Mesodermal cell (in vitro differentiated cells): ENCODE data around the gene CST7.
"Not testable (repeated sequence)": the region's sequence is repeated elsewhere in the genome, so short reads cannot be mapped to it uniquely, and the experiment has no call there.

Experiments used
- H3K27ac ChIP-seq: 2 replicates; pipeline ENCODE4 v1.7.0; 2013; ENCODE audit warnings: mild to moderate bottlenecking, low read depth, low read length, moderate library complexity; ENCODE audit not compliant: severe bottlenecking
- H3K36me3 ChIP-seq: 2 replicates; pipeline ENCODE4 v1.7.1; 2013; ENCODE audit warnings: mild to moderate bottlenecking, low read length, moderate library complexity; ENCODE audit not compliant: control insufficient read depth, insufficient read depth
- H3K4me1 ChIP-seq: one replicate; pipeline ENCODE4 v1.7.1; 2013; ENCODE audit warnings: mild to moderate bottlenecking, low read length; ENCODE audit not compliant: insufficient read depth, control insufficient read depth, poor library complexity, severe bottlenecking
- H3K4me3 ChIP-seq: 2 replicates; pipeline ENCODE4 v1.7.0; 2013; ENCODE audit warnings: low read length, control low read depth, mild to moderate bottlenecking; ENCODE audit not compliant: insufficient read depth, poor library complexity, severe bottlenecking; ENCODE audit errors: extremely low read depth
- H3K9me3 ChIP-seq: 2 replicates; pipeline ENCODE4 v1.7.1; 2013; ENCODE audit warnings: mild to moderate bottlenecking, low read length, moderate library complexity; ENCODE audit not compliant: control insufficient read depth
- WGBS, 2 experiments: methylation state at CpG; one replicate each; pipeline ENCODE4 v1.1.5; 2013; ENCODE audit warnings: missing lambda C conversion rate in 2 of 2; ENCODE audit not compliant: insufficient coverage in 2 of 2; 5-methylcytosine and 5-hydroxymethylcytosine counted together

Gene CST7

DNA sequence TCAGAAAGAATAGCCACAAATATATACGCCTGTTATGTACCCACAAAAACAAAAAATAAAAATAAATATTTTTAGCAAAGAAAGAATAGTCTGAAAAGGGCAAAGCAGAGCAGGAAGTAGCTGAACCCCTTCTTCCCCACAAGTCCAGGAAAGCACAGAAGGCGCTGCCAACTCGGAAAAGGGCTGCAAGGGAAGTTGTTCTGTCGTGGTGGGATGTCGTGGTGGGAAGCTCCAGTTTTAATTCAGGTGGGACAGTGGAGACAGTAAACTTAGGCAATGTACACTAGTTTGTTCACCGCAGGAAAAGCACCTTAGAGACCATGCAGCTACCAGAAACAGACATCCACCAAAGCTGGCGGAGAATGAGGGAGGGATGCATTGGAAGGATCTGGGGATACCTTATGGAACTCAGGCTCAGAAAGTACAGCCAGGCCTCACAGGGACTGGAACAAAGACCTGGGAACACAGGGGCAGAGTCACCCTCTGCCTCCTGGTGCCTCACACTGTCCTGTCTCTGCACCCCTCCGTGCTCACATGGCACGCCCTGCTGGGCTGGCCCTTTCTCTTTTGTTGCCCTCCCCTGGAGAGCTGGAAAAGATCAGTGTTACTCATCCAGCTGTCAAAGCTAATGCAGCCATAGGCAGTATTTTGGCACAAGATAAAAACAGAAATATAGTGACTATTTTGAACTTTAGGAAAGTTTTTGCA lies 46.8 kb downstream of the CST7 start:
- WGBS, 2 experiments, result 23 to 83% methylated on average over 2 to 7 of the region's 9 CpGs
- Histone ChIP-seq H3K36me3 (no peaks in the 10 kb centered on the region), H3K4me1 (peaks cover 7% of the 10 kb centered on the region)

DNA sequence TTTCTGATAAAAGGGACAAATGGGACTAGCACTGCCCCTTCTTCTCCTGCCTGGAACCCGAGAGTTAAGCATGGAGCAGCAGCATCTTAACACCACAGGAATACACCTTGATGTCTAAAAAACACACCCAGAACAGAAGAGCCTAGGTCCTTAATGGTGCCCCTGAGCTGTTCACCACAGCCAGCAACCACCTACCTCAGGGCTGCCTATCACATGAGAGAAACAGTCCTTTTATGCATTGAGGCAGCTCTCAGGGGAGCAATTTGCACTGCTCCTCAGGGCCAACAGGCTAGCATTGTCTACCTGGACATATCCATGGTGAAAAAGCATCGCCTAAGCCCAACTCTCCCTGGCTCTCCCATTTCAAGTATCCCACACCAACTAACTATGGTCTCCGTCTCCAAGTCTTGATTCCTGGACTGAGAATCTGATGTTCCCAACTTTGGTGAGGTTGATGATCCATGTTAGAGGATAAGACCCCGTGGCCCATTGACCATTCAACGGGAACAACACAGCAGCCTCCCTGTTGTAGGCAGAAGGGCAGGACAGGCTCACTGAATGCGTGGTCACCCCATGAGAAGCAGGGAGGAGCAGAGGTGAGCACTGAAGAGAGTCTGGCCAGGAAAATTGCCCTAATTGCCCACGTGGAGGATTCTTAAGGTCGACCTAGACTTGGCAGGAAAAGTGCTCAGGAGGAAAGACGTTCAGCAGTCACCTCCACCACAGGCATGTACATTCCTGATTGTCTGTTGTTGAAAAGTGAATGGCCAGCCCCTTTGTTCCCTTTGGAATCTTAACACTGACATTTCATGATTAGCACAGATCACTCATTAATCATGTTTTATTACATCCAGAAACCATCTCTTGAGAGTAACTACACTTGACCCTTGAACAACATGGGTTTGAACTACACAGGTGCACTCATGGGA lies 47.6 kb downstream of the CST7 start:
- Histone ChIP-seq H3K36me3 (no peaks in the 10 kb centered on the region), H3K27ac (no peak overlapping the region), H3K9me3 (no peaks in the 10 kb centered on the region), H3K4me3 (no peak overlapping the region), H3K4me1 (peaks cover 2% of the 10 kb centered on the region)
- 66 to 71% methylated on average over 5 of the region's 9 CpGs for WGBS, 2 experiments

More for the DNA sequence above, 46.8 kb downstream of the CST7 start:
- Histone ChIP-seq H3K9me3 (no peaks in the 10 kb centered on the region), H3K4me3 (no peak overlapping the region), H3K27ac (no peak overlapping the region)

GRCh38 chr20:24998121-24998520 lies 49.1 kb downstream of the CST7 start:
- H3K9me3 ChIP-seq, result peaks cover 3% of the 10 kb centered on the region
- H3K4me3 ChIP-seq, result no peak overlapping the region
- H3K27ac ChIP-seq, result no peak overlapping the region
- H3K36me3 ChIP-seq, result no peaks in the 10 kb centered on the region
- 92 to 100% methylated on average over 2 of the region's 3 CpGs for WGBS, 2 experiments
- no peaks in the 10 kb centered on the region for H3K4me1 ChIP-seq

GRCh38 chr20:24998631-24999445 lies 49.8 kb downstream of the CST7 start:
- no peak overlapping the region for H3K4me3 ChIP-seq
- H3K4me1 ChIP-seq, result no peaks in the 10 kb centered on the region
- no peaks in the 10 kb centered on the region for H3K36me3 ChIP-seq
- 81 to 90% methylated on average over 10 to 11 of the region's 12 CpGs for WGBS, 2 experiments
- peaks cover 3% of the 10 kb centered on the region for H3K9me3 ChIP-seq
- H3K27ac ChIP-seq, result no peak overlapping the region

DNA sequence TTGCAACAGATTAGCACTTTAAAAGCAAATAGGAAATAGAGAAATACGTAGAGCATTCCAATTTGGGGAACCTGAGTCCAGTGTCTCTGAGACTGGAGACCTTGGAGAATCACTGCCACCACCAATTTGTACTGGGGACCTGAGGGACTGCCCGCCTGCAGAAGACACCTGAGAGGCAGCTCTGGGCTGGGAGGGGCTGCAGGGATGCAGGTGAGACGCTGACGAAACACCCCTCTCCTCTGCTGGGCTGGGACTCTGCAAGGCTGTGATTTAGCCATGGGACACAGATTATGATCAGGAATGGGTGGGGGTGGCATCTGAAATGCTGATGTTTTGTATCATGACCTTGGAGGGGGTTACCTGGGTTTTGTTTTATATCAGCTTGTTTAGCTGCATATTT lies 50.5 kb downstream of the CST7 start:
- Histone ChIP-seq H3K9me3 (peaks cover 3% of the 10 kb centered on the region), H3K36me3 (no peaks in the 10 kb centered on the region), H3K4me1 (no peaks in the 10 kb centered on the region), H3K4me3 (no peak overlapping the region), H3K27ac (no peak overlapping the region)
- WGBS, 2 experiments, result 60 to 84% methylated on average over 1 to 3 of the region's 4 CpGs

DNA sequence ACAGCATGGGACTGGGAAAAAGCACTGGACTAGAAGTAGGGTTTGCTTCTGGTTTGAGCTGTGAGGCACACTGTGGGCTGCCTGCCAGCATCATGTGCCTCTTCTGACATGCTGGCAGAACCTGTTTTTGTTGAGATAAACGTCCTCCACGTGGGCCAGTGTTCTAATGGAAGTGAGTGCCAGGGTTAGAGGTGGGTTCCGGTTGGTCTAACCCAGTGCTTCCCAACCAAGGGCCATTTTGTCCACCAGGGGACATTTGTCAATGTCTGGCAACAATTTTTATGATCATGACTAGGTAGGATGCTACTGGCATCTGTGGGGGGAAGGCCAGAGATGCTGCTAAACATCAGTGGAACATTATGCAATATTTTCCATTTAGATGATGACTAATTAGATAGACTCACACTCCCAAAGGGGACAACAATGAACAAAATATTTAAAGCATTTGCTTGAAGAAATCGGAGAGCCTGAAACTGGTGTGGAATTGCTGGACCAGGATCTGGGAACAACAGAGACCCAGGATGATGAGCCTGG lies 51.3 kb downstream of the CST7 start:
- no peaks in the 10 kb centered on the region for H3K4me1 ChIP-seq
- 41 to 51% methylated on average over 3 to 4 of the region's 4 CpGs for WGBS, 2 experiments
- no peaks in the 10 kb centered on the region for H3K36me3 ChIP-seq
- H3K4me3 ChIP-seq, result no peak overlapping the region
- H3K9me3 ChIP-seq, result peaks cover 3% of the 10 kb centered on the region
- H3K27ac ChIP-seq, result no peak overlapping the region

GRCh38 chr20:25001323-25001722 lies 52.3 kb downstream of the CST7 start:
- H3K9me3 ChIP-seq, H3K4me3 ChIP-seq, H3K36me3 ChIP-seq, H3K4me1 ChIP-seq, H3K27ac ChIP-seq: not testable (repeated sequence)
- WGBS, 2 experiments, result 100% methylated on average over 2 of the region's 4 CpGs; no CpG with 5 or more reads in 1 of the 2 experiments

GRCh38 chr20:25003002-25003401 lies 53.9 kb downstream of the CST7 start:
- H3K9me3 ChIP-seq, result peaks cover 3% of the 10 kb centered on the region
- no peak overlapping the region for H3K4me3 ChIP-seq
- no peaks in the 10 kb centered on the region for H3K36me3 ChIP-seq
- H3K4me1 ChIP-seq, result no peaks in the 10 kb centered on the region
- H3K27ac ChIP-seq, result no peak overlapping the region
- no CpG with 5 or more reads among the region's 1 CpG for WGBS, 2 experiments

DNA sequence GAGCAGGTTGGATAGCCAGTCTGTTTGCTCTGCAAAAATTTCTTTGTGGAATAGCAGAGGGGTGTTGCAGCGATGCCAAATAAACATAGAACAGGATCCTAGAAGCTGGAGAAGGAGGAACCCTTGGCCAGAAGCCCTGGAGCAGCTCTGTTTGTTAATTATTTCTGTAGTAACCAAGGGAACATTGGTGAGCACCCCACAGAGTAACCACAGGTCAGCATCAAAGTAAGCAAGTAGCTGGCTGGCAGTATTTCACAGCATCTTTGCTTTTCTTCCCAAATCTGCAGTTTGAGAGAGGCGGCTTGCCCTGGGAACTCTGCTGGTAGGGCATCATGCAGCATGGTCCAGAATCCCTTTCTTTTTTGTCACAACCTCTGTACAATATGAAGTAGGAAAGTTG lies 56.2 kb downstream of the CST7 start:
- H3K4me3 ChIP-seq, result no peak overlapping the region
- H3K4me1 ChIP-seq, result no peaks in the 10 kb centered on the region
- peaks cover 3% of the 10 kb centered on the region for H3K9me3 ChIP-seq
- no peaks in the 10 kb centered on the region for H3K36me3 ChIP-seq
- H3K27ac ChIP-seq, result no peak overlapping the region
- 69 to 90% methylated on average over 2 of the region's 2 CpGs for WGBS, 2 experiments

- H3K27ac ChIP-seq, result no peak overlapping the region
- 83 to 89% methylated on average over 8 of the region's 8 CpGs for WGBS, 2 experiments
- H3K4me3 ChIP-seq, result no peak overlapping the region
- H3K9me3 ChIP-seq, result peaks cover 3% of the 10 kb centered on the region
- no peaks in the 10 kb centered on the region for H3K36me3 ChIP-seq
- H3K4me1 ChIP-seq, result no peaks in the 10 kb centered on the region
These were observed 56.6 kb downstream of the CST7 start for GRCh38 chr20:25005661-25006060.
